Renal cortical epithelial cell (primary cell): ENCODE measurements around the gene LRRC61. TPM values are rescaled to one million over a fixed set of nuclear protein-coding genes. Genes with fewer than 3 reads are reported as not detected.

ENCODE experiments used
- DNase-seq: peaks from one replicate; pipeline ENCODE4 v3.0.0-alpha.2; 2011; ENCODE audit warnings: low read depth
- total RNA-seq: library from RNA; depleted of rRNA; stranded (reverse); fragments of >200 nt; gene quantifications from 2 replicates; pipeline ENCODE4 v1.2.3, GENCODE V29; 2014

Gene LRRC61
- total RNA-seq, 1 donor from 2014 or later, result 86.5 TPM

GRCh38 chr7:150356265-150356897, 33.2 kb downstream of the LRRC61 start:
- DNase-seq, result no peak

- DNase-seq, result no peak
Measured at GRCh38 chr7:150357270-150357669, 34.1 kb downstream of the LRRC61 start.

GRCh38 chr7:150357771-150358427, 34.7 kb downstream of the LRRC61 start:
- no peak for DNase-seq

GRCh38 chr7:150358433-150358832, 35.3 kb downstream of the LRRC61 start:
- DNase-seq, result no peak

- no peak for DNase-seq
Measured at GRCh38 chr7:150358988-150359621, 36.0 kb downstream of the LRRC61 start.

- no peak for DNase-seq
Measured at GRCh38 chr7:150359622-150360362, 36.6 kb downstream of the LRRC61 start.

GRCh38 chr7:150360363-150361058, 37.4 kb downstream of the LRRC61 start:
- no peak for DNase-seq

GRCh38 chr7:150361402-150361801, 38.2 kb downstream of the LRRC61 start:
- no peak for DNase-seq

- DNase-seq, result no peak
Measured at GRCh38 chr7:150361807-150362621, 38.9 kb downstream of the LRRC61 start.

- no peak for DNase-seq
Measured at GRCh38 chr7:150363370-150363769, 40.2 kb downstream of the LRRC61 start.

GRCh38 chr7:150363872-150364271, 40.7 kb downstream of the LRRC61 start:
- no peak for DNase-seq

GRCh38 chr7:150365194-150365593, 42.0 kb downstream of the LRRC61 start:
- no peak for DNase-seq

GRCh38 chr7:150365673-150366398, 42.7 kb downstream of the LRRC61 start:
- DNase-seq, result no peak

GRCh38 chr7:150367677-150368095, 44.5 kb downstream of the LRRC61 start:
- peak; percentile 70 for DNase-seq

- DNase-seq, result peak; percentile 47
Measured at GRCh38 chr7:150368096-150368883, 45.1 kb downstream of the LRRC61 start, which contains the start of gene REPIN1. Gene REPIN1 (plus strand): TSS chr7:150368822. CDS start chr7:150369712, 890 bp downstream.

- peak; percentile 70 for DNase-seq
Measured at GRCh38 chr7:150368884-150369747, 46.0 kb downstream of the LRRC61 start.

- no peak for DNase-seq
Measured at GRCh38 chr7:150369748-150370501, 46.8 kb downstream of the LRRC61 start.
